Prostate gland (tissue), 2 donors: ENCODE data around the gene TIPARP.

ENCODE experiments used
- CTCF ChIP-seq, 4 experiments: fragments of 200-600 bp in 2 of 4; fragments of 450-650 bp in 2 of 4; sonication (generic) in 2 of 4; IDR thresholded peaks; 1 replicate in 3 of 4; 2 replicates in 1 of 4; pipeline ENCODE4 v1.5.1; 2016 to 2019; ENCODE audit warnings: antibody characterized with exemption in 4 of 4, mild to moderate bottlenecking in 2 of 4, moderate library complexity in 2 of 4
- POLR2A ChIP-seq: fragments of 450-650 bp; IDR thresholded peaks from one replicate; pipeline ENCODE4 v1.6.1; 2016; ENCODE audit warnings: antibody characterized with exemption, mild to moderate bottlenecking
- POLR2AphosphoS5 ChIP-seq: sonication (generic); formaldehyde crosslinking; IDR thresholded peaks from one replicate; pipeline ENCODE4 v1.6.1; 2017; ENCODE audit warnings: antibody characterized with exemption

- TF ChIP-seq CTCF (IDR thresholded peaks at IDR 0.05): no peak
- no peak for TF ChIP-seq POLR2A
- no peak for TF ChIP-seq POLR2AphosphoS5
Observed at GRCh38 chr3:156750191-156750873, 75.9 kb downstream of the TIPARP start.
